OCI-LY3 (cell line): ENCODE results near the gene TIMP3.

Experiments used
- CTCF ChIP-seq: fragments of 200-600, 300-600 bp; sonication (generic); IDR thresholded peaks from 2 replicates; pipeline ENCODE4 v1.5.1; 2014; ENCODE audit warnings: antibody characterized with exemption, low read length, low read depth
- EZH2phosphoT487 ChIP-seq: fragments of 200-600 bp; shearing (Covaris generic); IDR thresholded peaks from 2 replicates; pipeline ENCODE4 v1.6.1; 2018; ENCODE audit warnings: antibody characterized with exemption, mixed run types, low read depth

- no peak for TF ChIP-seq CTCF
- no peak for TF ChIP-seq EZH2phosphoT487
Measured at GRCh38 chr22:32887324-32887980, 85.9 kb downstream of the TIMP3 start.
